Raji (cell line): ENCODE data around the gene SMAD2.

Experiments
- POLR2A ChIP-seq: IDR thresholded peaks from 2 replicates; pipeline ENCODE4 v1.6.1; 2011; ENCODE audit warnings: low read depth, low read length, control low read depth; ENCODE audit not compliant: insufficient read depth

SMAD2 gene

GRCh38 chr18:47883771-47884413 is 46.6 kb downstream of the SMAD2 start:
- TF ChIP-seq POLR2A = no peak

DNA sequence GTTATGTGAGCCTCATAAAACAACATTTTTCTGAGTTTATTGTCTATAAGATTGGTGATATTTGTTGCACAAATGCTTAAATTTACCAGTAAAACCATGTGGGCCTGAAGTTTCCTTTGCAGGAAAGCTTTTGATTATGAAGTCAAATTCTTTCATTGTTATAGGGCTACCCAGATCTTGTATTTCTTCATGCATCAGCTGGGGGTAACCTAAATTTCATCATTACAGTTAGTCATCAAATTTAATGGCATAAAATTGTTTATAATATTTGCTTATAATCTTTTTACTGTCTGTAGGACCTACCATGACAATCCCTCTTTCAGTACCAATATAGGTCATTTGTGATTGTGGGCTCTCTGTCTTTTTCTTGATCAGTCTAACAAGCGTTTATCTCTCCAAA is 47.8 kb downstream of the SMAD2 start:
- TF ChIP-seq POLR2A = no peak

- TF ChIP-seq POLR2A = no peak
These were observed 48.6 kb downstream of the SMAD2 start for GRCh38 chr18:47881752-47882455.

GRCh38 chr18:47881042-47881441 is 49.4 kb downstream of the SMAD2 start:
- no peak for TF ChIP-seq POLR2A

DNA sequence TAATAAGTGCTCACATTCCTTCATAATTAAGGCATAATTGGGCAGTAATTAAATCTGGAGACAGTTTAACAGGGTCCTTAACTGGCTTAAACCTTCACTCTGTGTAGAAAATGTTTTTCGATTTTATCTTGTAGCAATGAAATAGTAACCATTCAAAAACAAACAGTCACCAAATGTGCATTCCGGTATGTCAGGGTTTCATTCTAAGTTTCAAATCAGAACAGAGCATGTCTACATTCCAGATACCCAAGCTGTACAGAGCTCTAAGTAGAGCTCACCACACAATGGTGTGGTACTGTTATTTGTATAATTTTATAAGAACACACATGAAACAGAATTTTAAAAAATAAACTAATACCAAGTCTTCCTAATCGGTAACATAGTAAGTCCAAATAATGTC is 52.6 kb downstream of the SMAD2 start:
- no peak for TF ChIP-seq POLR2A

DNA sequence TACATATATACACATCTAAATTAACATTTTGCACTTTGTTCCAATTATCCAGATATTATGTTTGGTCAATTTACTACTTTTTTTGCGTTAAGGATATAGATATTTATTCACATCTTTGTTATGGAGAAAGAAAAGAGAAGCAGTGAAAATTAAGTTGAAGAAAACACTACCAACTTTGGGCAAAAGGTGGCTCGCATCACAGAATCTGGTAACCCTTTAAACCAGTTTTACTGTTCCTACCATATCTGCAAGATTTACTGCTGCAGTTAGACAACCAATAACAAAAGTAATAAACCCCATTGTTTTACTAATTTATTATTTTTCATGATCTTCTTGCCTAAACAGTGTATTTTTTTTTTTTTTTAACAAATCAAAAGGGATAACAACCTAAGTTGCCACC is 53.6 kb downstream of the SMAD2 start:
- TF ChIP-seq POLR2A = no peak

DNA sequence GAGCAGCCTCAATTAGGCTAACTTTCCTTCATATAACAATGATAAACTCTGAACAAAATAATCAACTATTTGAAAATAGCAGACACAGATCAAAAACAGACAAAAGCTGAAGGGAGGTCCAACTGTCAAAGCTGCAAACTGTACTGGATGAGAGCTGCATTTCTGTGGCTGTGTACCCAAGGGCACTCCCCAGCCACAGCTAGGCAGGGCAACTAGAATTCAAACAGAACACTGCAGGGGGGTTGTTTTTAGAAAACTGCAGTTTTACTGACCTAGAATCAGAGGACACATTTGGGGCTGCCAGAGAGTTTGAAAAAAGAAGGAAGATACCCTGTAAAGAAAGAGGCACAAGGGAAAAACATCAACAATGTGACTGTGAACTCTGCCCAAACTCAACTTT is 56.8 kb downstream of the SMAD2 start:
- no peak for TF ChIP-seq POLR2A

DNA sequence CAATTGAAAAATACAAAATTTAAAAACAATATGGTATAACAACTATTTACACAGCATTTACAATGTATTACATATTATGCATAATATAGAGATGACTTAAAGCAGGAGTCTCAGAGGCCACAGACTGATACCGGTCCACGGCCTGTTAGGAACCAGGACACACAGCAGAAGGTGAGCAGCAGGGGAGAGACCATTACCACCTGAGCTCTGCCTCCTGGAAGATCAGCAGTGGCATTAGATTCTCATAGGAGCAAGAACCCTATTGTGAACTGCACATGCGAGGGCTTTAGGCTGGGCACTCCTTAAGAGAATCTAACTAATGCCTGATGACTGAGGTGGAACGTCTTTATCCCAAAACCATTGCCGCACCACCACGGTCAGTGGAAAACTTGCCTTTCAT is 58.0 kb downstream of the SMAD2 start:
- no peak for TF ChIP-seq POLR2A

GRCh38 chr18:47871288-47871687 is 59.2 kb downstream of the SMAD2 start:
- no peak for TF ChIP-seq POLR2A

DNA sequence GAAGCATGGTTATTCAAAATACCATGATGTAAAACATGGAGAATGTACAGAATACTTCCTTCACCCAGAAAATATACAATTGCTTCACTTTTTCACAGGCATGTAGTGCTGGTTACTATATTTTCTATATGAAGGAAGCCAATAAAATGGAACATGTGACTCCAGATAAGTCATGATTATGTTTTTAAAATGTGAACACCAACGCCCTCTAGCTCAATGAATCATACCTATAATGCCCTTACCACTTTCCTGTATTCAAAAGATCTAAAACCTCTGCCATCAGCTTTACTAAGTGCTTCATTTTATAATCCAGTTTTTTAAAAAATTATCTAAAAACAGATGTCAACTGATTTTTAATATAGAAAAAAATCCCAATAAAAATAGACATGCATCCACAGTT is 59.9 kb downstream of the SMAD2 start:
- no peak for TF ChIP-seq POLR2A

GRCh38 chr18:47868744-47869143 is 61.7 kb downstream of the SMAD2 start:
- TF ChIP-seq POLR2A = no peak

DNA sequence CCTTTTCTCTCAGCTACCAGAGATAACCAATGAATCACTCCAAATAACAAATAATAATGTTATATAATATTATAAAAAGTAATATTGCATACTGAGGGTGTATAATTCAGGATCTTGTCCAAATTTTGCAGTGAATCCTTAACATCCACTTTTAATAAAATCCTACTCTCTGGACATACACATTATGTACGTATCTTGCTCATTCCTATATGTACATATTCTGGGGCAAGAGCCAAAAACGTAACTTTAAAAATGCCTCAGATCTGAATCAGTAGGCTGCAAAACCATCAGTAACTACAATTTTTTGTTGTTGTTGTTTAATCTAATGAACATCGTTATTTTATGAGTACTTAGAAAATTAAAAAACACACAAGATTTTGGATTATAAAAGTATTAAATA is 65.3 kb downstream of the SMAD2 start:
- no peak for TF ChIP-seq POLR2A

DNA sequence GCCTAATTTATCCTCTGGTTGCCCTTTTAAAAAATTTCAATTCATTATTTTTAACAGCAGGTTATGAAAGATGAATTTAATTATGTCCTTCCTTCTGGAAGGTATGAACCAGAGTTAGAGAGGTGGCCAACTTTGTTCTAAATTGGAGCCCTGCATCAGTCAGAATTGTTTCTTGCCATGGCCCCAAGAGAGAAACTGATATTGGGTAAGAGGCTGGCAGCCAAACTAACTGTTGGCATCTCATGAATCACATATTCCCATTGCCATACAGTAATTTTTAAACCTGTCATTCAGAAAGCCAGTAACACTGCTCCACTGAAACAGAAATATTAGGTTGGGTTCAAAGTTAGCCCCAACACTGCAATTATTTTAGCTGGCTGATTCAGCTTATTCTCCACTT is 67.4 kb downstream of the SMAD2 start:
- no peak for TF ChIP-seq POLR2A

DNA sequence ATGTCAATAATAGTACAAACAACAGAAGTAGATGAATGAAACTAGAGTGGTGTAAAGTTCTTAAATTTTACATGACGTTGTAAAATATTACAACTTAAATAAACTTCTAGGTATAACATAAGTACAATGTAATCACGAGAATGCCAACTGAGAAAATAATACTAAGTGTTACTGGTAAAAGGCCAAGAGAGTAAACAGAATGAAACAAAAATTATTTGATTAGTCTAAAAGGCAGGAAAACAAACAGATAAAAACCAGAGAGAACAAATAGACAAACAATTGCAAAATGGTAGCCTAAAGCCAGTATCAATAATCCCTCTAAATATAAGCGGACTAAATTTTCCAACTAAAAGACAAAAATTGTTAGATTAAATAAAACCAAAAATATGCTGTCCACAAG is 71.9 kb downstream of the SMAD2 start:
- TF ChIP-seq POLR2A = no peak

GRCh38 chr18:47847635-47848034 is 82.8 kb downstream of the SMAD2 start:
- no peak for TF ChIP-seq POLR2A

GRCh38 chr18:47846431-47846830 is 84.0 kb downstream of the SMAD2 start:
- TF ChIP-seq POLR2A = no peak
